ENCODE data around the gene TSPAN5. TPM values are rescaled to one million over a fixed set of nuclear protein-coding genes. Genes with fewer than 3 reads are reported as not detected.

TSPAN5 gene
- total and polyA plus RNA-seq, 3 donors from 2014 or later = 27.8 to 57.2 (median 30.8) TPM

DNA sequence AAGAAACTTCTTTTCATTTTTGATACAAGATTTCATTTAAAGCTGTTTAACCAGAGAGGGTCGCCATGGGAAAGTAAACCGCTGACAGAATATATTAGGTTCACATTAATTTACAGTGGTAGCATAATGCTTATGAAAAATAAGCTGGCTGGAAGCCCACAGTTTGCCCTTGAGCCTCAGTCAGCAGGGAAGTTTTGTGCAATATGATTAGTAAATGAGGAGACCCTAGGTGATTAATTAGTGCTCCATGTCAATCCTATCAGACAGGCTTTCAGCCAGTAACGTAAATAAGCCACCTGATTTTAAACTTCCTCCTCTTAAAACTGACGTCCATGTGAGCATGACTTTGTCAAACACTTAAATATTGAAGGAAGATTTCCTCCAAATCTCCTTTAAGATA, 134.2 kb downstream of the TSPAN5 start:
- Histone ChIP-seq H3K27ac (no peak overlapping the region), H3K4me1 (peaks cover 39% of the 10 kb centered on the region), H3K4me3 (no peak overlapping the region), H3K27me3 (no peaks in the 10 kb centered on the region), H3K9me3 (no peaks in the 10 kb centered on the region), H3K36me3 (ENCODE audit: low read depth, missing control alignments) (no peaks in the 10 kb centered on the region)
- 60 to 66% methylated on average over 4 of the region's 4 CpGs for WGBS, 2 donors
- TF ChIP-seq, protein P1, sequence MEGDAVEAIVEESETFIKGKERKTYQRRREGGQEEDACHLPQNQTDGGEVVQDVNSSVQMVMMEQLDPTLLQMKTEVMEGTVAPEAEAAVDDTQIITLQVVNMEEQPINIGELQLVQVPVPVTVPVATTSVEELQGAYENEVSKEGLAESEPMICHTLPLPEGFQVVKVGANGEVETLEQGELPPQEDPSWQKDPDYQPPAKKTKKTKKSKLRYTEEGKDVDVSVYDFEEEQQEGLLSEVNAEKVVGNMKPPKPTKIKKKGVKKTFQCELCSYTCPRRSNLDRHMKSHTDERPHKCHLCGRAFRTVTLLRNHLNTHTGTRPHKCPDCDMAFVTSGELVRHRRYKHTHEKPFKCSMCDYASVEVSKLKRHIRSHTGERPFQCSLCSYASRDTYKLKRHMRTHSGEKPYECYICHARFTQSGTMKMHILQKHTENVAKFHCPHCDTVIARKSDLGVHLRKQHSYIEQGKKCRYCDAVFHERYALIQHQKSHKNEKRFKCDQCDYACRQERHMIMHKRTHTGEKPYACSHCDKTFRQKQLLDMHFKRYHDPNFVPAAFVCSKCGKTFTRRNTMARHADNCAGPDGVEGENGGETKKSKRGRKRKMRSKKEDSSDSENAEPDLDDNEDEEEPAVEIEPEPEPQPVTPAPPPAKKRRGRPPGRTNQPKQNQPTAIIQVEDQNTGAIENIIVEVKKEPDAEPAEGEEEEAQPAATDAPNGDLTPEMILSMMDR (IDR thresholded peaks at IDR 0.05) = no peak
- TF ChIP-seq POLR2A (IDR thresholded peaks at IDR 0.05) = no peak
- DNase-seq = no peak
- intact Hi-C loops (cut with DNase I; ENCODE audit: low total_unique reads) = no loop called here

DNA sequence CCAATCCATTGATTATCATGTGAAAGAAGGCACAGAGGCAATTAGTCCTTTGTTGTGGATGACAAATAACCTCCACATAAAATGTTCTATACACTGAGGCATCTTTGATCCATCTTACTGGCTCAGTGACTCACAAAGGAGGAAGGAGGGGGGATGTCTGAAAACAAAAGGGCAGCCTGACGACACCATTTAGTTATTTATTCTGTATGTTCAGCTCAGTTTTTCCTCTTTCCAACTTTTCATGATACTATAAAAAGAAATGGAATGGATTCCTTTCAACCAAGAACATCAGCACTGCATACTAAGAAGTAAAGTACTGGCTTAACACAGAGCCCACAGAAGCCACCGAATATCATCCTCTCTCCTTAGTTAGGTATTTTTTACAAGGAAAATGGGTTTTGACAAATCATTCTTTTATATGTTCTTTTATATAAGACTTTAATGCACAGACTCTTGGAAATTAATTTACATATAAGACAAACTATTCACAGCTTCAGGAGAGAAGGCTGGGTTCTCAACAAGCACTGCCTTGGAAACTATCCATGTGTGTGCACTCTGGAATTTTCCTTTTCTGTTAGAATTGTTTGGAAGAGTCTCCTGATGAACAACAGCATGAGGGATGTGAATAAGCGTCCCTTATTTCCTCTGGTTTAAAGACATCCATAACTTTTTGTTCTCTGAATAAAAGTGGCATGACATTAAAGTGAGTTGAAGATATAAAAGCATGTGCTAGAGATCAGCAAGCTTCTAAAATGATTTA, 135.6 kb downstream of the TSPAN5 start:
- intact Hi-C loops (cut with DNase I; ENCODE audit: low total_unique reads) = no loop called here
- Histone ChIP-seq H3K27me3 (no peaks in the 10 kb centered on the region), H3K4me3 (no peak overlapping the region), H3K27ac (peak overlapping the region; percentile 9 to 82), H3K9me3 (no peaks in the 10 kb centered on the region), H3K36me3 (ENCODE audit: low read depth, missing control alignments) (no peaks in the 10 kb centered on the region), H3K4me1 (peaks cover 53% of the 10 kb centered on the region)
- 38 to 50% methylated on average over 3 of the region's 3 CpGs for WGBS, 2 donors
- DNase-seq = no peak
- no peak for TF ChIP-seq POLR2A (IDR thresholded peaks at IDR 0.05)
- TF ChIP-seq, protein P1 (IDR thresholded peaks at IDR 0.05) = no peak

DNA sequence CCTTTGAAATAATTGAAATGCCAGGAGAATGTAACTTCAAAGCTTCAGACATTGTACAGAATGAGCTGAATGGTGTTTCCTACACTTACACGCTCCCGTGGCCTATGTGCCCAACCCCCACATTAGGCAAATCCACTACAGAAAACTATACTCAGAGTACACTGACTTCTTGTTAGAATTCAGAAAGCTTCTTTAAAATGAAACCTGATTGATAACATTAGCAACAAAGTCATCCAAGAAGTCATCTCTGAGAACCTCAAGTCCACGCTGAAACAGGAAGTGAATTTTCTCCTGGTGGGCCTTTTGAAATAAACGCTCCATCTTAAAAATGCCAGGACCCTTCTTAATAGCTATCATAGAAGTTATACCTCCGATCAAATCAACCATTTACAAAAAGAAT, 136.3 kb downstream of the TSPAN5 start:
- Histone ChIP-seq H3K4me1 (peaks cover 59% of the 10 kb centered on the region), H3K27me3 (no peaks in the 10 kb centered on the region), H3K27ac (peak overlapping the region; percentile 9 to 82), H3K36me3 (ENCODE audit: low read depth, missing control alignments) (no peaks in the 10 kb centered on the region), H3K9me3 (no peaks in the 10 kb centered on the region), H3K4me3 (no peak overlapping the region)
- 43 to 44% methylated on average over 5 of the region's 5 CpGs for WGBS, 2 donors
- intact Hi-C loops (cut with DNase I; ENCODE audit: low total_unique reads) = no loop called here
- DNase-seq = no peak
- TF ChIP-seq, protein P1 (IDR thresholded peaks at IDR 0.05) = no peak
- TF ChIP-seq POLR2A (IDR thresholded peaks at IDR 0.05) = no peak

DNA sequence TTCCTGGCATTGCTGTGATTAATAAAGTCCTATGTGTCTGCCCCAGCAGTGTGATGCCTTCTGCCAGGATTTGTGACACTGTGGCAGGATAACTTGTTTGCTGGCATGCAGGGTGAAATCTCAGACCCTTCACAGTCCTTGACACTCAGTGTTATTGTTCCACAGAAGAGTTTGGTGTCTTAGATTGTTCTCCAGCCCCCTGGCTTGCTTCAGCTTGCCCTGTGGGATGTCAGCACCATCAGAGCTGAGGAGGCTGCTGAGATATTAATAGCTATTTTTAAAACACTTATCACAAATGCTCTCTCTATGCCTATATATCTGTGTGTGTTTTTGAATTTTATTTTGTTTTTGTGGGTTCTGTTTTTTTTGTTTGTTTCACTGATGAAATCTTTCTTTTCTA, 136.9 kb downstream of the TSPAN5 start:
- H3K4me1 ChIP-seq = peaks cover 65% of the 10 kb centered on the region

More for the DNA sequence above, 136.9 kb downstream of the TSPAN5 start:
- Histone ChIP-seq H3K4me3 (no peak overlapping the region), H3K27ac (peak overlapping the region; percentile 71 to 82), H3K9me3 (no peaks in the 10 kb centered on the region), H3K36me3 (ENCODE audit: low read depth, missing control alignments) (no peaks in the 10 kb centered on the region), H3K27me3 (no peaks in the 10 kb centered on the region)
- DNase-seq = no peak
- TF ChIP-seq POLR2A (IDR thresholded peaks at IDR 0.05) = no peak
- TF ChIP-seq, protein P1 (IDR thresholded peaks at IDR 0.05) = no peak
- intact Hi-C loops (cut with DNase I; ENCODE audit: low total_unique reads) = no loop called here

Measured in testis (tissue), 3 donors.